ENCODE results near the gene NUP43.
"Not testable (repeated sequence)": the region's sequence is repeated elsewhere in the genome, so short reads cannot be mapped to it uniquely, and the experiment has no call there.

NUP43 gene

DNA sequence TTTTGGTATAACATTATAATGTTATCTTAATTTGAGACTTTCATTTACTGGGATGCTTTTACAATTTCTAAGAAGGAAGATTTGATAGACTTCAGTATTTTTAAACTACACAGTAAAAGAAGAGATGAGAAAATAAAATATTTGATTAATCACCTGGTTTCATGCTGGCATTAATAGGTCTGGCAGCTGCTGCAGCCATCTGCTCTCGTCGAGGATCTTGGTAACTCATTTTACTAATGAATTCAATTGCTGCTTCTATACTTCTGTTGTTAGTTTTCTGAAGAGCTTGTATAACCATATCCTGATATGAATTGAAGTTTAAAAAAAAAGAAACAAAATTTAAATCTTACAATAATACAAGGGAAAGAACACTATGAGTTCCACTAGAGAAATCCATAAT, 51.4 kb downstream of the NUP43 start:
- no peak for DNase-seq

GRCh38 chr6:149691201-149691600, 55.1 kb downstream of the NUP43 start:
- DNase-seq = no peak

- DNase-seq = no peak
Measured at GRCh38 chr6:149686230-149686629, 60.1 kb downstream of the NUP43 start.

GRCh38 chr6:149683256-149683859, 63.0 kb downstream of the NUP43 start:
- peak in 1 of 58 donors; percentile 1 for DNase-seq

DNA sequence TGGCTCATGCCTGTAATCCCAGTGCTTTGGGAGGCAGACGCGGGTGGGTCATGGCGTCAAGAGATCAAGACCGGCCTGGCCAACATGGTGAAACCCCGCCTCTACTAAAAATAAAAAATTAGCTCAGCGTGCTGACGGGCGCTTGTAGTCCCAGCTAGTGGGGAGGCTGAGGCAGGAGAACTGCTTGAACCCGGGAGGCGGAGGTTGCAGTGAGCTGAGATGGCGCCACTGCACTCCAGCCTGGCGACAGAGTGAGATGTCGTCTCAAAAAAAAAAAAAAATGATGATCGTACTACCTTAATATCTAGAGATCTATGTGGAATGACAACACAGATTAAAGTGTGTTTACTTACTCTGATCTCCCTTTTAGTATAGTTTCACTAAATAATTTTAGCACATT, 64.5 kb downstream of the NUP43 start:
- not testable (repeated sequence) for DNase-seq

- DNase-seq = no peak
Measured at GRCh38 chr6:149681209-149681608, 65.1 kb downstream of the NUP43 start.

DNA sequence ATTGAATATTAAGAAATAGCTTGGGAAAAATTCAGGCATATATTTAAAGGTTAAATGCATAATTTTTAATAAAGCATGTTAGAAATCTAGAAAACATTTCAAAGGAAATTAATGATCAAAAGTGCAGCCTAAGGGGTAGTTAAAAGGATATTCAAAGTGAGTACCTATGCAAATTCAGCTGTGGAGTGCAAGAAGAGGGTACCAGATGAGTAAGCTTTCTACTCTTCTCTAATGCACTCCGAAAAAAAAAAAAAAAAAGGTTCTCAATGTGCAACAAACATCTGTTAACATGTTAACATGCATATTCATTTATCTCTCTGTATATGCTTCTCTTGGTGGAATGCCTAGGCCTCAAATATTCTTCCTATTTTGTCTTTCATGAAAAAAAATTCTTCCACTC, 65.8 kb downstream of the NUP43 start:
- DNase-seq = no peak
